Measurements from ENCODE around the gene KIF6. TPM values are rescaled to one million over a fixed set of nuclear protein-coding genes. Genes with fewer than 3 reads are reported as not detected.

Gene KIF6
- total RNA-seq, 4 donors from 2014 or later = 0.10 to 0.61 (median 0.13) TPM; not detected in 1

GRCh38 chr6:39347206-39347605 lies 378.0 kb downstream of the KIF6 start:
- WGBS, 2 donors = 89 to 90% methylated on average over 6 of the region's 6 CpGs
- intact Hi-C loops (cut with DNase I; ENCODE audit: low total_unique reads) = no loop called here
- DNase-seq (ENCODE audit: low spot score in 2 of 2) = no peak

GRCh38 chr6:39344821-39345280 lies 380.4 kb downstream of the KIF6 start:
- no peak overlapping the region for H3K4me3 ChIP-seq (ENCODE audit: low read depth, poor library complexity, severe bottlenecking)
- no peak for DNase-seq (ENCODE audit: low spot score in 2 of 2)
- WGBS, 2 donors = 85 to 86% methylated on average over 7 of the region's 7 CpGs
- no peak for TF ChIP-seq CTCF (IDR thresholded peaks at IDR 0.05)
- TF ChIP-seq POLR2A (IDR thresholded peaks at IDR 0.05) = no peak
- intact Hi-C loops (cut with DNase I; ENCODE audit: low total_unique reads) = no loop called here

More at GRCh38 chr6:39347206-39347605, 378.0 kb downstream of the KIF6 start:
- no peak for TF ChIP-seq CTCF (IDR thresholded peaks at IDR 0.05)
- no peak for TF ChIP-seq POLR2A (IDR thresholded peaks at IDR 0.05)
- no peak overlapping the region for H3K4me3 ChIP-seq (ENCODE audit: low read depth, poor library complexity, severe bottlenecking)

GRCh38 chr6:39343396-39343870 lies 381.8 kb downstream of the KIF6 start:
- 87 to 88% methylated on average over 9 of the region's 9 CpGs for WGBS, 2 donors
- TF ChIP-seq POLR2A (IDR thresholded peaks at IDR 0.05) (no peak), CTCF (IDR thresholded peaks at IDR 0.05) (no peak)
- H3K4me3 ChIP-seq (ENCODE audit: low read depth, poor library complexity, severe bottlenecking) = no peak overlapping the region
- intact Hi-C loops (cut with DNase I; ENCODE audit: low total_unique reads) = no loop called here
- DNase-seq (ENCODE audit: low spot score in 2 of 2) = no peak

GRCh38 chr6:39342692-39343395 lies 382.4 kb downstream of the KIF6 start:
- intact Hi-C loops (cut with DNase I; ENCODE audit: low total_unique reads) = no loop called here
- TF ChIP-seq CTCF (IDR thresholded peaks at IDR 0.05) (no peak), POLR2A (IDR thresholded peaks at IDR 0.05) (no peak)
- DNase-seq (ENCODE audit: low spot score in 2 of 2) = no peak
- WGBS, 2 donors = 78 to 80% methylated on average over 14 of the region's 14 CpGs
- no peak overlapping the region for H3K4me3 ChIP-seq (ENCODE audit: low read depth, poor library complexity, severe bottlenecking)

- WGBS, 2 donors = 83 to 93% methylated on average over 5 of the region's 5 CpGs
- DNase-seq (ENCODE audit: low spot score in 2 of 2) = no peak
- no peak overlapping the region for H3K4me3 ChIP-seq (ENCODE audit: low read depth, poor library complexity, severe bottlenecking)
- intact Hi-C loops (cut with DNase I; ENCODE audit: low total_unique reads) = no loop called here
- TF ChIP-seq POLR2A (IDR thresholded peaks at IDR 0.05) (no peak), CTCF (IDR thresholded peaks at IDR 0.05) (no peak)
Measured at GRCh38 chr6:39341937-39342336, 383.3 kb downstream of the KIF6 start.
